Measurements from ENCODE around the gene ARFGEF3.

DNA sequence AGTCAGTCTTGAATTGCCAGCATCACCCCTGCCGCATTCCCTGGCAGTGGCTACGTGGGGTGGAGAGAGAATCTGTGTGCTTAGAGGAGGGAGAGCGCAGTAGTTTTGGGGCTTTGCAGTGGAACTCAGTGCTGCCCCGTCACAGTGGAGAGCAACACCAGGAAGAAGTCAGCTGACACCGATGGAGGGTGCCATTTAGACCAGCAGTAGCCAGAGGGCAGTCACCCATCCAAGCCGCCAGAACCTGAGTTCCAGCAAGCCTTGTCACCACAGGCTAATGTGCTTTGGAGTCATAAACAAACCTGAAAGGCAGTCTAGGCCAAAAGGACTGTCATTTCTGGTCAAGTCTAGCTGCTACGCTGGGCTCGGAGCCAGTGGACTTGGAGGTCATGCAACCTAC lies 32.5 kb upstream of the ARFGEF3 start:
- TF ChIP-seq, protein P1, sequence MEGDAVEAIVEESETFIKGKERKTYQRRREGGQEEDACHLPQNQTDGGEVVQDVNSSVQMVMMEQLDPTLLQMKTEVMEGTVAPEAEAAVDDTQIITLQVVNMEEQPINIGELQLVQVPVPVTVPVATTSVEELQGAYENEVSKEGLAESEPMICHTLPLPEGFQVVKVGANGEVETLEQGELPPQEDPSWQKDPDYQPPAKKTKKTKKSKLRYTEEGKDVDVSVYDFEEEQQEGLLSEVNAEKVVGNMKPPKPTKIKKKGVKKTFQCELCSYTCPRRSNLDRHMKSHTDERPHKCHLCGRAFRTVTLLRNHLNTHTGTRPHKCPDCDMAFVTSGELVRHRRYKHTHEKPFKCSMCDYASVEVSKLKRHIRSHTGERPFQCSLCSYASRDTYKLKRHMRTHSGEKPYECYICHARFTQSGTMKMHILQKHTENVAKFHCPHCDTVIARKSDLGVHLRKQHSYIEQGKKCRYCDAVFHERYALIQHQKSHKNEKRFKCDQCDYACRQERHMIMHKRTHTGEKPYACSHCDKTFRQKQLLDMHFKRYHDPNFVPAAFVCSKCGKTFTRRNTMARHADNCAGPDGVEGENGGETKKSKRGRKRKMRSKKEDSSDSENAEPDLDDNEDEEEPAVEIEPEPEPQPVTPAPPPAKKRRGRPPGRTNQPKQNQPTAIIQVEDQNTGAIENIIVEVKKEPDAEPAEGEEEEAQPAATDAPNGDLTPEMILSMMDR (IDR thresholded peaks at IDR 0.05) = no peak
- TF ChIP-seq EZH2 (IDR thresholded peaks at IDR 0.05; ENCODE audit: borderline replicate concordance, insufficient read depth, low read depth, low read length, poor library complexity, severe bottlenecking) = no peak
